ENCODE results near the gene CCDC8.

CCDC8 gene, protein sequence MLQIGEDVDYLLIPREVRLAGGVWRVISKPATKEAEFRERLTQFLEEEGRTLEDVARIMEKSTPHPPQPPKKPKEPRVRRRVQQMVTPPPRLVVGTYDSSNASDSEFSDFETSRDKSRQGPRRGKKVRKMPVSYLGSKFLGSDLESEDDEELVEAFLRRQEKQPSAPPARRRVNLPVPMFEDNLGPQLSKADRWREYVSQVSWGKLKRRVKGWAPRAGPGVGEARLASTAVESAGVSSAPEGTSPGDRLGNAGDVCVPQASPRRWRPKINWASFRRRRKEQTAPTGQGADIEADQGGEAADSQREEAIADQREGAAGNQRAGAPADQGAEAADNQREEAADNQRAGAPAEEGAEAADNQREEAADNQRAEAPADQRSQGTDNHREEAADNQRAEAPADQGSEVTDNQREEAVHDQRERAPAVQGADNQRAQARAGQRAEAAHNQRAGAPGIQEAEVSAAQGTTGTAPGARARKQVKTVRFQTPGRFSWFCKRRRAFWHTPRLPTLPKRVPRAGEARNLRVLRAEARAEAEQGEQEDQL

DNA sequence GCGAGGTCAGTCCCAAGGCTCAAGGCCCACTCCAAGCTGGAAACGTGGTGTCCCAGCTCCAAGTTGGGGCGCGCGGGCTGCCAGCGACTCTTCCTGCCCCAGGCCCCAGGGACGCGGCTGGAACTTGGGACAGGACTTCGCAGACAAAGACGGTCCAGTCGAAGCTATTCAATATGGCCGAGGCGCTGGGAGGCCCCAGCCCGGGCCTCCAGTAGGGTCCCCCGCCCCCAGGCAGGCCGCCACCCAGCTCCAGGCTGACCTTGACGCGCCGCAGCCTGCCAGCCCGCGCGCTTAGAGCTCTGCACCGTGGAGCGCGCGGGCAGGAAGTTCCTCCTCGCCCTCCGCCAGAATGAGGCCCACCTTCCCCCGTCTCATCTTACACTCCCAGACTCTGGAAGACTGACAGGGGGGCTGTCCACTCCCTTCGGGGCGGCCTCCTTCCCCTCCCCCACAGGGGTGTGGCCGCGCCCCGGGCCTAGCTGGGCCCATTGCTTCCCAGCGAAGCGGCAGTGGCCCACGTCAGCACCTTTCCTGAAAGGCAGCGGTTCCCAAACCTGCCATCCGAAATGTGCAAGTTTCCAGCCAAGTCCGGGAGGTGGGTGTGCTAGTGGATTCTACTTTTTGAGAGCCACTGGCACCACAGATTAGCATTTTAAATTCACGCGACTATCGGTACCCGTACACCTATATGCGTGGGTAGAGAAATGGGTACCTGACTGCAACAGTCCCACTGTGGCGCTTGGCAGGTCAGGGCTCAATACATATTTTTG is at the start of gene CCDC8:
TSS of gene CCDC8 (minus strand) at position 303 of the 770 bp plus-strand sequence. CDS start 754 bp downstream, outside the sequence.
- TF ChIP-seq, protein P1, sequence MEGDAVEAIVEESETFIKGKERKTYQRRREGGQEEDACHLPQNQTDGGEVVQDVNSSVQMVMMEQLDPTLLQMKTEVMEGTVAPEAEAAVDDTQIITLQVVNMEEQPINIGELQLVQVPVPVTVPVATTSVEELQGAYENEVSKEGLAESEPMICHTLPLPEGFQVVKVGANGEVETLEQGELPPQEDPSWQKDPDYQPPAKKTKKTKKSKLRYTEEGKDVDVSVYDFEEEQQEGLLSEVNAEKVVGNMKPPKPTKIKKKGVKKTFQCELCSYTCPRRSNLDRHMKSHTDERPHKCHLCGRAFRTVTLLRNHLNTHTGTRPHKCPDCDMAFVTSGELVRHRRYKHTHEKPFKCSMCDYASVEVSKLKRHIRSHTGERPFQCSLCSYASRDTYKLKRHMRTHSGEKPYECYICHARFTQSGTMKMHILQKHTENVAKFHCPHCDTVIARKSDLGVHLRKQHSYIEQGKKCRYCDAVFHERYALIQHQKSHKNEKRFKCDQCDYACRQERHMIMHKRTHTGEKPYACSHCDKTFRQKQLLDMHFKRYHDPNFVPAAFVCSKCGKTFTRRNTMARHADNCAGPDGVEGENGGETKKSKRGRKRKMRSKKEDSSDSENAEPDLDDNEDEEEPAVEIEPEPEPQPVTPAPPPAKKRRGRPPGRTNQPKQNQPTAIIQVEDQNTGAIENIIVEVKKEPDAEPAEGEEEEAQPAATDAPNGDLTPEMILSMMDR (IDR thresholded peaks at IDR 0.05) = no peak
- peaks cover 81% of the 10 kb centered on the region for H3K4me1 Mint-ChIP-seq
- H3K9me3 Mint-ChIP-seq = no peaks in the 10 kb centered on the region
- H3K27me3 Mint-ChIP-seq (ENCODE audit: low read depth, poor library complexity) = no peaks in the 10 kb centered on the region
- H3K36me3 Mint-ChIP-seq (ENCODE audit: low read depth) = peaks cover 16% of the 10 kb centered on the region
- peak within 1 kb of the TSS; percentile 96 for H3K27ac Mint-ChIP-seq
- peak; percentile 91 for DNase-seq
- H3K4me3 Mint-ChIP-seq = peak within 1 kb of the TSS; percentile 98

DNA sequence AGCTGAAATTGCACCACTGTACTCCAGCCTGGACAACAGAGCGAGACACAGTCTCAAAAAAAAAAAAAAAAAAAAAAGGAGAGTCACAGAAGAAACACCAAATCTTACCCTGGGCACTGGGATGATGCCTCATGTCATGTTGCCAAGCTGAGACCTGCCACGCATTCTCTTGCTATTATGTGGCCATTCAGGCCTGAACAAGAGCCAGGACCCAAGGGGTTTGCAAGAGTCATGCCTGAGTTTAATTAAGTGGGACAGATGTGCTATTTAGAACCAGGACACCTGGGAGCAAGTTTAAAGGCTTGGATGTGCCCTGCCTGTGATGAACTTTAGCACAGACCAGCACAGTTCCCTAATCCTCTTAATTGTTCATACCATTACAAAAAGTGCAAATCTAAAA is 48.2 kb upstream of the CCDC8 start:
- no peak for DNase-seq
- Mint-ChIP-seq H3K4me3 (no peak overlapping the region), H3K27me3 (ENCODE audit: low read depth, poor library complexity) (peaks cover 10% of the 10 kb centered on the region), H3K9me3 (no peaks in the 10 kb centered on the region), H3K36me3 (ENCODE audit: low read depth) (peaks cover 35% of the 10 kb centered on the region), H3K27ac (no peak overlapping the region), H3K4me1 (peaks cover 15% of the 10 kb centered on the region)
- TF ChIP-seq, protein P1 (IDR thresholded peaks at IDR 0.05) = no peak

DNA sequence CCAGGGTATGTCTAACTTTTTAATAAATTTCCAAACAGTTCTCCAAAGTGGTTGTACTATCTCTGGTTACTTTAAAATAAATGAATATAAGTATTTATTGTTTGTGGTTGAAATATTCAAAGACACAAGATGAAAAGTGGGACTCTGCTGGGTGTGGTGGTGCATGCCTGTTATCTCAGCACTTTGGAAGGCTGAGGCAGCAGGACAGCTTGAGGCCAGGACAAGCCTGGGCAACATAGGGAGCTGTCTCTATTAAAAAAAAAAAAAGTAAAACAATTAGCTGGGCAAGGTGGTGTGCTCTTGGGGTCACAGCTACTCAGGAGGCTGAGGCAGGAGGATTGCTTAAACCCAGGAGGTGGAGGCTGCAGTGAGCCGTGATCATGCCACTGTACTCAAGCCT is 47.6 kb upstream of the CCDC8 start:
- Mint-ChIP-seq H3K9me3 (no peaks in the 10 kb centered on the region), H3K27me3 (ENCODE audit: low read depth, poor library complexity) (peaks cover 14% of the 10 kb centered on the region), H3K36me3 (ENCODE audit: low read depth) (peaks cover 30% of the 10 kb centered on the region), H3K4me3 (no peak overlapping the region), H3K27ac (no peak overlapping the region), H3K4me1 (peaks cover 17% of the 10 kb centered on the region)
- TF ChIP-seq, protein P1 (IDR thresholded peaks at IDR 0.05) = no peak
- DNase-seq = no peak

DNA sequence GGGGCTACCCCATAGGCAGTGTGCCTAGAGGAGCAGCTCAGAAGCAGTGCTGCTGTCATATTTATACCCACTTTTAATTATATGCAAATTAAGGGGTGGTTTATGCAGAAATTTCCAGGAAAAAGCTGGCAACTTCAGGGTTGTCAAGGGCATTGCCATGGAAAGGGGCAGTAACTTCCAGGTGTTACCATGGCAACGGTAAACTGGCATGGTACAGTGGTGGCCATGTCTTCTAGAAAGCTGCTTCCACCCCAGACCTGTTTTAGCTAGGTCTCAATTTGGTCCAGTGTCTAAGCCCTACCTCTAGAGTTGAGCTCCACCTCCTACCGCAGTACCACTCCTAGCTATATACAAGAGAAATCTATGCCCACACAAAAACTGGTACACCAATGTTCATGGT is 46.7 kb upstream of the CCDC8 start:
- Mint-ChIP-seq H3K4me3 (no peak overlapping the region), H3K27ac (no peak overlapping the region), H3K36me3 (ENCODE audit: low read depth) (peaks cover 21% of the 10 kb centered on the region), H3K27me3 (ENCODE audit: low read depth, poor library complexity) (peaks cover 11% of the 10 kb centered on the region), H3K4me1 (peaks cover 13% of the 10 kb centered on the region), H3K9me3 (peaks cover 3% of the 10 kb centered on the region)
- no peak for DNase-seq
- TF ChIP-seq, protein P1 (IDR thresholded peaks at IDR 0.05) = no peak

DNA sequence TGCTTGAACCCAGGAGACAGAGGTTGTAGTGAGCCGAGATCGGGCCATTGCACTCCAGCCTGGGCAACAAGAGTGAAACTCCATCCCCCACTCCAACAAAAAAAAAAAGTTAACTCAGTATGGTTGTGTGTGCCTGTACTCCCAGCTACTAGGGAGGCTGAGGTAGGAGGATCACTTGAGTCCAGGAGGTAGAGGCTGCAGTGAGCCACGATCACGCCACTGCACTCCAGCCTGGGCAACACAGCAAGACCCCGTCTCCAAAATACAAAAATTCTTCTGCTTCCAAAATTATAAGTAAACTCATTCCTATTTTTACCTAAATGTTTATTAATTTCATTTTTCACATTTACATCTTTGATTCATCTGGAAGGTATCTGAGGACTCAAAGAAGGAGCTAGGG is 43.6 kb upstream of the CCDC8 start:
- Mint-ChIP-seq H3K4me3 (no peak overlapping the region), H3K27me3 (ENCODE audit: low read depth, poor library complexity) (peaks cover 19% of the 10 kb centered on the region), H3K4me1 (peaks cover 5% of the 10 kb centered on the region), H3K27ac (no peak overlapping the region), H3K36me3 (ENCODE audit: low read depth) (no peaks in the 10 kb centered on the region), H3K9me3 (peaks cover 3% of the 10 kb centered on the region)
- DNase-seq = no peak
- TF ChIP-seq, protein P1 (IDR thresholded peaks at IDR 0.05) = no peak
